Posterior cingulate gyrus (tissue), 11 donors: ENCODE measurements around the gene ISG15.
A peak's percentile ranks its signal among the peaks of the same experiment; 100 is the strongest.
"Not testable (repeated sequence)": the region's sequence is repeated elsewhere in the genome, so short reads cannot be mapped to it uniquely, and the experiment has no call there.

ENCODE experiments used
- DNase-seq, 10 donors: peaks; one replicate each; pipeline versions ENCODE4 v3.0.0 to v3.0.0-alpha.2; 2020 to 2021; ENCODE audit warnings: mixed read lengths in 3 of 10
- intact Hi-C: fragments of 100-400 bp; cut with DNase I; formaldehyde crosslinking; loops from one replicate; pipeline ENCODE4 v1.15.1; 2023

Gene ISG15

GRCh38 chr1:991895-992294 lies 21.4 kb upstream of the ISG15 start:
- intact Hi-C loops: no loop called here
- peak in 1 of 10 donors; percentile 32 for DNase-seq

DNA sequence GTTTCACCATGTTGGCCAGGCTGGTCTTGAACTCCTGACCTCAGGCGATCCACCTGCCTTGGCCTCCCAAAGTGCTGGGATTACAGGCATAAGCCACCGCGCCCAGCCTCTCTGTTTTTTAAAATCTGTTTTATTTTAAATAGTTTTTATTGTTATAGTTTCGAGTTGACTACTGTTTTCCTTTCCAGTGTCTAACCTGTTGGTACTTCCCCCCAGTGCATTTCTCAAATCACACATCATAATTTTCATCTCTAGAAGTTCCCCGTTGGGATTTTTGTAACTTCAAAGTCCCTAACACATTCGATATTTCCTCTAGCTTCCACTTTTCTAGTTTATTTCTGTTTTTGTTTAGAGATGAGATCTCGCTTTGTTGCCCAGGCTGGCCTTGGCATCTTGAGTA lies 20.9 kb upstream of the ISG15 start:
- no peak for DNase-seq
- intact Hi-C loops: no loop called here

GRCh38 chr1:993379-993995 lies 19.8 kb upstream of the ISG15 start:
- intact Hi-C loops: no loop called here
- DNase-seq: peak in 1 of 10 donors; percentile 62

DNA sequence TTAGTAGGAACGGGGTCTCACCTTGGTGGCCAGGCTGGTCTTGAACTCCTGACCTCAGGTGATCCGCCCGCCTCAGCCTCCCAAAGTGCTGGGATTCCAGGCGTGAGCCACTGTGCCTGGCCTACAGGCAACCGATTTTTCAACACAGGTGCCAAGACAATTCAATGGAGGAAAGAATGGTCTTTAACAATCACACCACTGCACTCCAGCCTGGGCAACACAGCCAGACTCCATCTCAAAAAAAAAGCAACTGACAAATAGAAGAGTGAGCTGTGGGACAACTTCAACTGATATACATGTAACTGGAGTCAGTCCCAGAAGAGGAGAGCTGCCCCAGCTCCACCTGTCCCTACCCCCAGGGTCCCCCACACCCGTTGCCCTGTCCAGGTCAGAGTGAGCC lies 18.8 kb upstream of the ISG15 start:
- peak in 1 of 10 donors; percentile 67 for DNase-seq
- intact Hi-C loops: not testable (repeated sequence)

- DNase-seq: peak in 1 of 10 donors; percentile 80
- intact Hi-C loops: no loop called here
These were observed 17.3 kb upstream of the ISG15 start for GRCh38 chr1:995665-996633.

DNA sequence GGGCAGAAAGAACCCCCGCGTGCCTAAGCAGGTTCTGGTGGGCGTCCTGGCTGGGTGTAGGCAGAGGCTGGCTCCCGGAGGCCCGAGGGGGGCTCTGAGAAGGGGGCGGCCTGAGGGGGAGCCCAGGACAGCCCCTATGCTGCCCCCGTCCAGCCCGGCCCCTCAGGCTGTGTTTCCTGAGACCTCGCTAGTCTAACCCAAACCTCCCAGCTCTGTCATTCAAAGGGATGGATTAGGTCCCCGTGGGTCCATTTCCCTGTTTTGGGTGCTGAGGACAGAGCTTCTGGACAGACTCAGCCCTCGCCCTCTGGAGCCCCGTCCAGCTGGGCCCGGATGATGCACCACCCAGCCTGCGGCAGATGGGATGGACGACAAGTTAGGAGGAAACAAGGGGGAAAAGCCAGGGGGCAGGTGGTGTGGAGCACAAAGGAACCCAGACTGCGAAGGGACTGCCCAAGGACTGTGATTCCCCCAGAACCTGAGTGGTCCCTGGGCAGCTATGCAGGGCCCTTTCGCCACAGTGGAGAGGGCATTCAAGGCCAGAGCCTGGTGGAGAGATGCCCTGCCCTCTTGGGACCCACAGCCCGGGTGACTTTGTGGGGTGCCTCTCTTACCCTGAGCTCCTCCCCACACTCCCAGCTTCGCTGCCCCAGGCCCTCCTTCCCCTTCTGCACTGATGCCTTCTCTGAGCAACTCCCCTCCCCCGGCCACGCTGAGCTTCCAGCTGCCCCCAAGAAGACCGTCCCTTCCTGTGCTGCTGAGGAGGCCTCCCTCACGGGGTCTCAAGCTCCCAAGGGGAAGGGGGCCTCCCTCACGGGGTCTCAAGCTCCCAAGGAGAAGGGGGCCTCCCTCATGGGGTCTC lies 16.2 kb upstream of the ISG15 start:
- peak in 1 of 10 donors; percentile 72 for DNase-seq
- intact Hi-C loops: no loop called here

- peak in 1 of 10 donors; percentile 69 for DNase-seq
- intact Hi-C loops: no loop called here
These were observed 15.6 kb upstream of the ISG15 start for GRCh38 chr1:997713-997992.

GRCh38 chr1:997993-998744 lies 15.1 kb upstream of the ISG15 start:
- peak in 2 of 10 donors; percentile 76 to 83 for DNase-seq
- intact Hi-C loops: no loop called here

GRCh38 chr1:998745-998994 lies 14.6 kb upstream of the ISG15 start:
- no peak for DNase-seq
- intact Hi-C loops: no loop called here

DNA sequence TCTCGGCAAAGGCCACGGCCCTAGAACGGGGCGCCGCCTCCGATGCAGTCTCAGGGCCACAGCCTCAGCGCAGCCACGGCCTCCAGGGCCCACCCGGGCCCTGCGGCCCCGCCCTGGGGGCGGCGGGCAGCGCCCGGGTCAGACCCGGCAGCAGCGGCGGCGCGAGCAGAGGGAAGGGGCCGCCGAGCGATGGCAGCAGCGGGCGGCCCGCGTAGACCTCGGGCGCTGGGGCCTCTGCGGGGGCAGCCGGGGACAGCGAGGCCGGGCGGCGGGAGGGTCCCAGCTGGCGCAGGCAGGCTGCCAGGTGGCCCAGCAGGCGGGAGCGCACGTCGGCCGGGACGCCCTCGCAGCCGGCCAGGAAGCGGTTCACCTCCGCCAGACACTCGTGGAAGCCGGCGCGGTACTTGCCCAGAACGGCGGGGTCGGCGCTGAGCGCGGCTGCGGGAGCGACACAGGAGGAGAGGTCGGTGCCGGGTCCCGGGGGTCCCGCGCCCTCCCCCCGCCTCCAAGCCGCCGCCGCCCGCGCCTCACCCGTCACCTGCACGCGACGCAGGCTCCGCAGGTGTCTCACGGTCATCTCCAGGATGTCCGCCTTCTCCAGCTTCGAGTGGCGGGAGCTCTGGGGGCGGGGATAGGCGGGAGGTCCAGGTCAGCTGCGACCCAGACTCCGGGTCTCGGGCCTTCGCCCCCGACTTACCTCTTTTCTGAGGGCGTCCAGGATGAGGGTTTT lies 14.1 kb upstream of the ISG15 start:
- intact Hi-C loops: no loop called here
- peak in 1 of 10 donors; percentile 85 for DNase-seq

DNA sequence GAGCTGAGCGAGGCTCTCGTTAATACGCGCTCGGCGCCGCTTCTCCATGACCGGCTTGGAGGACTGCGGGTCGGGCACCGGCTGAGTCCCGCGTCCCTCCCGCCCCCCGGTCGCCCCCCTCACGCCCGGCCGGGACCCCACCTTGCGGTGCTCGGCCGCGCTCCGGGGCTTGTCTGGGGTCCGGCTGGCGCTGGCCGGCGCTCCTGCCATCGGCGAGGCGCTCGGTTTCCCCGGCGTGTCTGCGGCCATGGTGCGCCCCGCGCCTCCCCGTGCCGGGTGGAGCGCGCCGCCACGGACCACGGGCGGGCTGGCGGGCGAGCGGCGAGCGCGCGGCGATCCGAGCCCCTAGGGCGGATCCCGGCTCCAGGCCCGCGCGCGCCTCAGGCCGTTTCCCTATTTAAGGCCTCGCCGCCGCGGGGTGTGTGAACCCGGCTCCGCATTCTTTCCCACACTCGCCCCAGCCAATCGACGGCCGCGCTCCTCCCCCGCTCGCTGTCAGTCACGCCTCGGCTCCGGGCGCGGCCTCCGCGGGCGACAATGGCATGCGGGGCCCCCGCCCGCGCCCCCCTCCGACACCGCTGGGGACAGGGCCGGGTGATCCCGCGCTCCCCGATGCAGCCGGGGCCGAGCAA lies 13.5 kb upstream of the ISG15 start, which contains the start of gene HES4:
Gene HES4 (minus strand): TSS at position 373 of the 632 bp plus-strand sequence. CDS start 124 bp downstream, at position 249.
- peak in 9 of 10 donors; percentile 54 to 95 (median 75) for DNase-seq
- intact Hi-C loops: loop anchor here (5.0 kb wide), 1 partner anchor 98 kb away; no protein-coding TSS in a partner anchor

- intact Hi-C loops: loop anchor here (1.0 to 5.0 kb wide), 2 partner anchors 16 to 98 kb away; no protein-coding TSS in a partner anchor
These were observed 12.8 kb upstream of the ISG15 start for GRCh38 chr1:1000357-1001056.

DNA sequence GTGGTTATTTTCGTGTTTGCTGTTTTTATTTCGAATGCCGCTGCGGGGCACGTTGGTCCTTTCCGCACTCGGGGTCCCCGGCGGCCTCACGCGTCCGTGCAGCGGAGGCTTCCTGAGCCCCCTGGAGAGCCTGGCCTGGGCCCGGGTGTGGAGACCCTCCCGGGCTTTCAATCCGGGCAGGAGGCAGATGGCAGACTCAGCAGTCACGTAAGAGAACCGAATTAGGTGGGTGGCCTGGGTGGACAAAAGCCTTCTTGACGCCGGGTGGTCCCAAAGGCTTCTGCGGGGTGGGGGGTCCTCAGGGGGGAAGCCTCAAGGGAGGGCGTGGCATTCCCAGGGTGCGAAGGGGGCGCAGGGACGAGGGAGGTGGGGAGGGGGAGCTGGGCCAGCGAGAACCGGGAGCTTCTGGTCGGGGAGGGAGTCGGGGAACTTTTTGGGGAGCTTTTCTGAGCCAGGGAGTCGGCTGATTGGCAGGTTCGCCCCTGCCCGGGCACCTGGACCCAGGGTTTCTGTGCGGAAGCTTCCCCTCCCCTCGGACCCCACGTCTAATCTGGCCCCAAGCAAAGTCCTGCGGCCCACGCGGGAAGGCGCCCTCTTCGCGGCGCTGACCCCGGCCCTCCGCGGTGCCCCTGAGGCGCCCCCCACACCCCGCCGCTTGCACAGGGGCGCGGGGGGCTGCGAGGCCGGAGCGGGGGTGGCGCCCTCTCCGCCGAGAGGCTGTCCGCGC lies 12.1 kb upstream of the ISG15 start:
- intact Hi-C loops: loop anchor here (1.0 to 5.0 kb wide), 2 partner anchors 17 to 99 kb away; no protein-coding TSS in a partner anchor
- DNase-seq: peak in 1 of 10 donors; percentile 63

More at GRCh38 chr1:1000357-1001056, 12.8 kb upstream of the ISG15 start:
- peak in 8 of 10 donors; percentile 45 to 94 (median 68) for DNase-seq

DNA sequence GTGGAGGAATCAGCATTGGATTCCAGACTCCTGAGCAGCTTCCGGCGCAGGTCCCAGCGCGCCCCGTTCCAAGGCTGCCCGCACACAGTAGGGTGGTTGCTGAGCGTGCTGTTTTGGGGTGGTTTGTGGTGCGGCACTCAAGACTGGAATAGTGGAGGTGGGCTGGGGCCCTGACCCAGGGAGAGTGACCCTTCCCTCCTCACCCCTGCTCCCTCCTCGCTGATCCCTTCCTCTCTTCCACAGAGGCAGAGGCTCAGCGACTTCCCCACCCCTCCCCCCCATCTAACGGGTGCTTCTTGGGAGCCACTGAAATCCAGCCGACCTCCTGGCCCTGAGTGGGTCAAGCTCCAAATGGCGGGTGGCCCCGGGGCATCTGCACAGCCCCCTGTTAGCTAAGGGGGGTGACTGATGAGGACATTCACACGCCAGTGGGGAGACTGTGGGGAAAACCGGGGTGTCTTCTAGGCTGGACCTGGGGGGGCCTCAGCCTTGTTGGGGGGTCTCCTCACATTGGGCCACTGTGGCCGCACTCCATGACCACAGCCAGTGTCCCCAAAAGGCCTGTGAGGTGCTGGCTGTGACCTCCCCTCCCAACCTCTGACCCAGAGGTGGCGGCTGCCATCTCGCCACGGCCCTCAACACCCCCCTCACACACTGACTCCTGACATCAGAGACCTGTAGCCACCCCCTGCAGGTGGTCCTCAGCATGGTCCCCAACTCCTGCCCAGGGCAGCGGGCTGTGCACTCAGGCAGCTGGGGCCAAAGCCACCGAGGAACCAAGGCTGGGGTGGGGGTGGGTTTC lies 9.5 kb upstream of the ISG15 start:
- DNase-seq: peak in 1 of 10 donors; percentile 65
- intact Hi-C loops: loop anchor here (5.0 kb wide), 1 partner anchor 102 kb away; no protein-coding TSS in a partner anchor

GRCh38 chr1:1004420-1004779 lies 8.9 kb upstream of the ISG15 start:
- DNase-seq: peak in 1 of 10 donors; percentile 76
- intact Hi-C loops: loop anchor here (5.0 kb wide), 1 partner anchor 102 kb away; no protein-coding TSS in a partner anchor
